GM23338 (cell line): ENCODE results near the gene DPYSL3. TPM values are rescaled to one million over a fixed set of nuclear protein-coding genes. Genes with fewer than 3 reads are reported as not detected.

Experiments used
- ATAC-seq: fragments of 200-7000 bp; cut with Tn5 transposase; 3 replicates; pipeline ENCODE4 v1.9.1; 2020
- DNase-seq: peaks from one replicate; pipeline ENCODE4 v3.0.0-alpha.2; 2015; ENCODE audit warnings: low spot score
- H2AFZ ChIP-seq: fragments of 200-600 bp; sonication (generic); 2 replicates; pipeline ENCODE4 v1.8.0; 2016; ENCODE audit warnings: antibody characterized with exemption, mild to moderate bottlenecking, moderate library complexity
- H3F3A ChIP-seq: fragments of 200-600 bp; sonication (generic); replicated peaks from 2 replicates; pipeline ENCODE4 v1.8.0; 2017; ENCODE audit warnings: antibody characterized with exemption, mixed run types, low read depth
- H3K27ac ChIP-seq: fragments of 200-600 bp; sonication (generic); 2 replicates; pipeline ENCODE4 v1.6.1; 2016; ENCODE audit warnings: low read depth
- H3K27me3 ChIP-seq: fragments of 200-600 bp; sonication (generic); 2 replicates; pipeline ENCODE4 v1.8.0; 2016; ENCODE audit warnings: mild to moderate bottlenecking, mixed run types, moderate library complexity; ENCODE audit not compliant: insufficient read depth
- H3K36me3 ChIP-seq: fragments of 200-600 bp; sonication (generic); 2 replicates; pipeline ENCODE4 v1.8.0; 2016; ENCODE audit warnings: mild to moderate bottlenecking; ENCODE audit not compliant: insufficient read depth
- H3K4me1 ChIP-seq: fragments of 200-600 bp; sonication (generic); 2 replicates; pipeline ENCODE4 v1.8.0; 2016; ENCODE audit warnings: mild to moderate bottlenecking, moderate library complexity; ENCODE audit not compliant: insufficient read depth
- H3K4me2 ChIP-seq: fragments of 200-600 bp; sonication (generic); 2 replicates; pipeline ENCODE4 v1.7.1; 2017; ENCODE audit warnings: mixed run types
- H3K4me3 ChIP-seq: fragments of 200-600 bp; sonication (generic); 2 replicates; pipeline ENCODE4 v1.6.1; 2016; ENCODE audit warnings: mixed run types
- H3K79me2 ChIP-seq: fragments of 200-600 bp; sonication (generic); replicated peaks from 2 replicates; pipeline ENCODE4 v1.8.0; 2017; ENCODE audit warnings: mild to moderate bottlenecking; ENCODE audit not compliant: insufficient read depth
- H3K9me2 ChIP-seq: fragments of 200-600 bp; sonication (generic); 2 replicates; pipeline ENCODE4 v1.8.0; 2017; ENCODE audit not compliant: insufficient read depth
- H4K20me1 ChIP-seq: fragments of 200-600 bp; sonication (generic); replicated peaks from 2 replicates; pipeline ENCODE4 v1.8.0; 2017; ENCODE audit warnings: mild to moderate bottlenecking; ENCODE audit not compliant: insufficient read depth
- H3K27ac Mint-ChIP-seq: 2 replicates; pipeline ENCODE4 v1.8.0; 2020; ENCODE audit warnings: inconsistent platforms, mild to moderate bottlenecking, moderate library complexity, mixed read lengths
- H3K27me3 Mint-ChIP-seq: 3 replicates; pipeline ENCODE4 v1.8.0; 2022; ENCODE audit warnings: low read depth, mild to moderate bottlenecking, moderate library complexity, mixed read lengths, inconsistent platforms; ENCODE audit not compliant: insufficient read depth, poor library complexity
- H3K36me3 Mint-ChIP-seq: 3 replicates; pipeline ENCODE4 v1.8.0; 2021; ENCODE audit warnings: low read depth, mild to moderate bottlenecking, inconsistent platforms, moderate library complexity, mixed read lengths
- H3K4me1 Mint-ChIP-seq: 3 replicates; pipeline ENCODE4 v1.8.0; 2020; ENCODE audit warnings: mild to moderate bottlenecking, inconsistent platforms, mixed read lengths
- H3K4me3 Mint-ChIP-seq: 3 replicates; pipeline ENCODE4 v1.8.0; 2021; ENCODE audit warnings: moderate library complexity, mild to moderate bottlenecking, inconsistent platforms, mixed read lengths
- H3K9me3 Mint-ChIP-seq: 3 replicates; pipeline ENCODE4 v1.8.0; 2020; ENCODE audit warnings: moderate library complexity, mild to moderate bottlenecking, inconsistent platforms, mixed read lengths
- CREB1 ChIP-seq: fragments of 250-450 bp; sonication (Bioruptor Pico); IDR thresholded peaks from 2 replicates; pipeline ENCODE4 v1.5.0; 2020; ENCODE audit warnings: low read depth, mild to moderate bottlenecking, moderate library complexity
- CTCF ChIP-seq, 2 experiments: fragments of 200-600 bp in 1 of 2; sonication (generic) in 1 of 2; conservative IDR thresholded peaks; 2 replicates each; pipeline versions ENCODE4 v1.5.1 to v1.6.1; 2016 to 2017; ENCODE audit warnings: antibody characterized with exemption in 2 of 2, low read depth in 2 of 2, mild to moderate bottlenecking in 2 of 2, moderate library complexity in 1 of 2
- EZH2 ChIP-seq: fragments of 200-600 bp; sonication (generic); IDR thresholded peaks from one replicate; pipeline ENCODE4 v1.8.0; 2017; ENCODE audit warnings: antibody characterized with exemption, mild to moderate bottlenecking, low read depth; ENCODE audit not compliant: unreplicated experiment
- EZH2phosphoT487 ChIP-seq: fragments of 200-600 bp; sonication (generic); IDR thresholded peaks from one replicate; pipeline ENCODE4 v1.8.1; 2018; ENCODE audit warnings: antibody characterized with exemption; ENCODE audit not compliant: unreplicated experiment
- POLR2AphosphoS5 ChIP-seq: IDR thresholded peaks from 2 replicates; pipeline ENCODE4 v1.6.1; 2016; ENCODE audit warnings: antibody characterized with exemption, low read depth
- STAT1 ChIP-seq: IDR thresholded peaks from one replicate; pipeline ENCODE4 v1.6.1; 2016; ENCODE audit warnings: antibody characterized with exemption; ENCODE audit not compliant: unreplicated experiment
- ZNF114 ChIP-seq: fragments of 250-450 bp; sonication (Bioruptor Pico); IDR thresholded peaks from 2 replicates; pipeline ENCODE4 v1.5.0; 2020; ENCODE audit warnings: mild to moderate bottlenecking, moderate library complexity
- ZNF331 ChIP-seq: fragments of 250-450 bp; sonication (Bioruptor Pico); IDR thresholded peaks from 2 replicates; pipeline ENCODE4 v1.5.0; 2020; ENCODE audit warnings: low read depth, mild to moderate bottlenecking, moderate library complexity
- ZNF462 ChIP-seq: fragments of 250-450 bp; sonication (Bioruptor Pico); IDR thresholded peaks from 2 replicates; pipeline ENCODE4 v1.5.0; 2020; ENCODE audit warnings: mild to moderate bottlenecking, moderate library complexity
- polyA plus RNA-seq: library from polyadenylated mRNA; unstranded; fragments of >200 nt; fragmentation: Nextera tagmentation; extraction: Ambion mirVana; gene quantifications from 2 replicates; pipeline ENCODE4 v1.2.1, GENCODE V29; 2016
- total RNA-seq: library from RNA; depleted of rRNA; stranded (reverse); fragments of >200 nt; shearing (Covaris generic); gene quantifications from 2 replicates; pipeline ENCODE4 v1.2.3, GENCODE V29; 2014
- TF ChIP-seq, protein P1 (sequence below): IDR thresholded peaks from one replicate; pipeline ENCODE4 v1.6.1; 2018; ENCODE audit warnings: antibody characterized with exemption; ENCODE audit not compliant: unreplicated experiment

Gene DPYSL3
- total and polyA plus RNA-seq, 2 experiments from 2014 or later, result 97.6 to 455 TPM

DNA sequence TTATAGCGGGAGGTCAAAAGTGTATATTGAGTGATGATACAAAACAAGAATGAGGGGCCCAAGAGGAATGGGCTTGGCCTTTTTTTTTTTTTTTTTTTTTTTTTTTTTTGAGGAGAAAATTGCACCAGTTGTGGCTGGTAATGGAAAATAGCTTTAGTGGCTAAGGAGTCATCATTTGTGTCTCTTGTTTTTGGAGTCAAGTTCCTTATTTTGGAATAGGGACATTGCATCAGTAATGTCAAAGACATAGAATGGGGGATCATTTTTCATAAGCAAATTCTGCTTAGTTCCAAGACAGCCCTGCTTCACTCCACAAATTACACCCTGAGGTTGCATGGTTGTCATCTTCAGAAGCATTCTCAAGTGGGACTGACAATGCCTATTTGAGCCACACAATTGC lies 137.7 kb downstream of the DPYSL3 start (continued):
- TF ChIP-seq CTCF (conservative IDR thresholded peaks at IDR 0.05; ENCODE audit: low read depth in 2 of 2), result no peak
- no peak for TF ChIP-seq EZH2phosphoT487

GRCh38 chr5:147371290-147371689 lies 138.6 kb downstream of the DPYSL3 start:
- no peak overlapping the region for H3K4me3 Mint-ChIP-seq
- Histone ChIP-seq H3F3A (no peaks in the 10 kb centered on the region), H3K4me3 (no peak overlapping the region), H3K27ac (no peak overlapping the region), H3K9me2 (peaks cover 3% of the 10 kb centered on the region; the same call in 1 of the 2 replicates), H3K27me3 (no peaks in the 10 kb centered on the region), H3K4me2 (no peak overlapping the region), H3K79me2 (no peaks in the 10 kb centered on the region), H4K20me1 (no peaks in the 10 kb centered on the region), H2AFZ (no peak overlapping the region), H3K36me3 (no peaks in the 10 kb centered on the region), H3K4me1 (peaks cover 4% of the 10 kb centered on the region; the same call in 1 of the 2 replicates)
- DNase-seq (no peak), ATAC-seq (no peak)
- H3K4me1 Mint-ChIP-seq, result peaks cover 7% of the 10 kb centered on the region
- H3K36me3 Mint-ChIP-seq, result no peaks in the 10 kb centered on the region
- H3K9me3 Mint-ChIP-seq, result no peaks in the 10 kb centered on the region
- H3K27ac Mint-ChIP-seq, result no peak overlapping the region
- peaks cover 1% of the 10 kb centered on the region for H3K27me3 Mint-ChIP-seq
- TF ChIP-seq POLR2AphosphoS5 (no peak), EZH2 (no peak), STAT1 (no peak), ZNF114 (CRISPR knock-in tag) (no peak), CTCF (conservative IDR thresholded peaks at IDR 0.05; ENCODE audit: low read depth in 2 of 2) (no peak), ZNF462 (CRISPR knock-in tag) (no peak), ZNF331 (CRISPR knock-in tag) (no peak), CREB1 (CRISPR knock-in tag) (no peak), EZH2phosphoT487 (no peak)
- TF ChIP-seq, protein P1, sequence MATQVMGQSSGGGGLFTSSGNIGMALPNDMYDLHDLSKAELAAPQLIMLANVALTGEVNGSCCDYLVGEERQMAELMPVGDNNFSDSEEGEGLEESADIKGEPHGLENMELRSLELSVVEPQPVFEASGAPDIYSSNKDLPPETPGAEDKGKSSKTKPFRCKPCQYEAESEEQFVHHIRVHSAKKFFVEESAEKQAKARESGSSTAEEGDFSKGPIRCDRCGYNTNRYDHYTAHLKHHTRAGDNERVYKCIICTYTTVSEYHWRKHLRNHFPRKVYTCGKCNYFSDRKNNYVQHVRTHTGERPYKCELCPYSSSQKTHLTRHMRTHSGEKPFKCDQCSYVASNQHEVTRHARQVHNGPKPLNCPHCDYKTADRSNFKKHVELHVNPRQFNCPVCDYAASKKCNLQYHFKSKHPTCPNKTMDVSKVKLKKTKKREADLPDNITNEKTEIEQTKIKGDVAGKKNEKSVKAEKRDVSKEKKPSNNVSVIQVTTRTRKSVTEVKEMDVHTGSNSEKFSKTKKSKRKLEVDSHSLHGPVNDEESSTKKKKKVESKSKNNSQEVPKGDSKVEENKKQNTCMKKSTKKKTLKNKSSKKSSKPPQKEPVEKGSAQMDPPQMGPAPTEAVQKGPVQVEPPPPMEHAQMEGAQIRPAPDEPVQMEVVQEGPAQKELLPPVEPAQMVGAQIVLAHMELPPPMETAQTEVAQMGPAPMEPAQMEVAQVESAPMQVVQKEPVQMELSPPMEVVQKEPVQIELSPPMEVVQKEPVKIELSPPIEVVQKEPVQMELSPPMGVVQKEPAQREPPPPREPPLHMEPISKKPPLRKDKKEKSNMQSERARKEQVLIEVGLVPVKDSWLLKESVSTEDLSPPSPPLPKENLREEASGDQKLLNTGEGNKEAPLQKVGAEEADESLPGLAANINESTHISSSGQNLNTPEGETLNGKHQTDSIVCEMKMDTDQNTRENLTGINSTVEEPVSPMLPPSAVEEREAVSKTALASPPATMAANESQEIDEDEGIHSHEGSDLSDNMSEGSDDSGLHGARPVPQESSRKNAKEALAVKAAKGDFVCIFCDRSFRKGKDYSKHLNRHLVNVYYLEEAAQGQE, result no peak
